ENCODE results near the gene FIBP. TPM values are rescaled to one million over a fixed set of nuclear protein-coding genes. Genes with fewer than 3 reads are reported as not detected.

Gene FIBP
- total RNA-seq, 1 experiment from 2014 or later = 93.1 TPM

DNA sequence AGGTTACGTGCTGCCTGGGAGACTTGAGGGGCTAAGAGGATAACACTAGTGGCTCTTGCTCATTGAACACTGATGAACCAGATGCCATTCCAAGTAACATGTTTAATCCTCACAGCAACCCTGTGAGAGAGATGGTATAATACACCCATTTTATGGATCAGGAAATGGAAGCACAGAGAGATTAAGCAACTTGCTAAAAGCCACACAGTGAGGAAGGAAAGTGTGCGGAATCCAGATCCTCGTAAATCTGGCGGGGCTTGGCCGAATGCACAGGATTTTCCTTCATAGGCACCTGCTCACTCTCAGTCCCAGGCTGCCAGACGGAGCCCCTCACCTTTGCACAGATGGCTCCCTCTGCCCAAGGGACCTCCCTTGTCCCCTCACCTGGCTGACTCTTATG is 19.6 kb upstream of the FIBP start:
- ChIA-PET POLR2A (interaction anchor here (0.6 kb wide), 2 partner anchors 17 to 93 kb away, joined by 3 to 5 read pairs; no protein-coding TSS in a partner anchor), CTCF (interaction anchor here (1.0 to 2.1 kb wide), 5 partner anchors 17 to 48 kb away, joined by 3 to 15 read pairs (median 4); partner anchors contain the start of genes CCDC85B, FIBP and MUS81)
- Mint-ChIP-seq H3K4me1 (peaks cover 5% of the 10 kb centered on the region), H3K27ac (no peak overlapping the region), H3K9me3 (no peaks in the 10 kb centered on the region), H3K36me3 (no peaks in the 10 kb centered on the region), H3K27me3 (ENCODE audit: low read depth) (peaks cover 50% of the 10 kb centered on the region), H3K4me3 (no peak overlapping the region)
- DNase-seq (ENCODE audit: low spot score) (no peak), ATAC-seq (no peak)
- no peak for TF ChIP-seq FOXJ3 (CRISPR knock-in tag; IDR thresholded peaks at IDR 0.05; ENCODE audit: borderline replicate concordance)
- TF ChIP-seq IRF2 (CRISPR knock-in tag; IDR thresholded peaks at IDR 0.05; ENCODE audit: borderline replicate concordance, low read depth) = no peak
- TF ChIP-seq ZNF317 (CRISPR knock-in tag; IDR thresholded peaks at IDR 0.05; ENCODE audit: borderline replicate concordance, low read depth) = no peak

DNA sequence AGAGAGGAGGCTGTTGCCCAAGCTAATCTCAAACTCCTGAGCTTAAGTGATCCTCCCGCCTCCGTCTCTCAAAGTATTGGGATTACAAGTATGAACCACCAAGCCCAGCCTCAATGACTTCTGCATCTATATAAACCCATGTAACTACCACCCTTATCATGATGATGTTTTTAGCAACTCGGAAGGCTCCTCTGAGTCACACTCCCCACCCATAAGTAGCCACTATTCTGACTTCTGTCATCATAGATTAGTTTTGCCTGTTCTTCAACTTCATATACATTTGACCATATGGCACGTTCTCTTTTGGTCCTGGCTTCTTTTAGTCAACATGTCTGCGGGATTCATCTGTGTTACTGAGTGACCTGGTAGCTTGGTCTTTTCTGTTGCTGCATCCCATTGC is 18.3 kb upstream of the FIBP start:
- ChIA-PET POLR2A (interaction anchor here (0.7 kb wide), 1 partner anchor 12 kb away, joined by 3 read pairs; no protein-coding TSS in a partner anchor), CTCF (interaction anchor here (0.6 to 1.9 kb wide), 4 partner anchors 15 to 85 kb away, joined by 3 to 11 read pairs (median 5); partner anchors contain the start of genes CCDC85B and FIBP)
- TF ChIP-seq NR3C1 (CRISPR knock-in tag; conservative IDR thresholded peaks at IDR 0.05; ENCODE audit: low read depth) = no peak
- no peak for TF ChIP-seq TEAD4 (CRISPR knock-in tag; IDR thresholded peaks at IDR 0.05)
- TF ChIP-seq ZNF317 (CRISPR knock-in tag; IDR thresholded peaks at IDR 0.05; ENCODE audit: borderline replicate concordance, low read depth) = no peak
- no peak for TF ChIP-seq SOX15 (CRISPR knock-in tag; IDR thresholded peaks at IDR 0.05)
- TF ChIP-seq MYBL2 (CRISPR knock-in tag; IDR thresholded peaks at IDR 0.05) = no peak
- TF ChIP-seq, protein P1, sequence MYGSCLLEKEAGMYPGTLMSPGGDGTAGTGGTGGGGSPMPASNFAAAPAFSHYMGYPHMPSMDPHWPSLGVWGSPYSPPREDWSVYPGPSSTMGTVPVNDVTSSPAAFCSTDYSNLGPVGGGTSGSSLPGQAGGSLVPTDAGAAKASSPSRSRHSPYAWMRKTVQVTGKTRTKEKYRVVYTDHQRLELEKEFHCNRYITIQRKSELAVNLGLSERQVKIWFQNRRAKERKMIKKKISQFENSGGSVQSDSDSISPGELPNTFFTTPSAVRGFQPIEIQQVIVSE (CRISPR knock-in tag; IDR thresholded peaks at IDR 0.05; ENCODE audit: borderline replicate concordance) = no peak
- no peak for TF ChIP-seq IRF2 (CRISPR knock-in tag; IDR thresholded peaks at IDR 0.05; ENCODE audit: borderline replicate concordance, low read depth)
- no peak overlapping the region for H3K27ac Mint-ChIP-seq
- H3K9me3 Mint-ChIP-seq = no peaks in the 10 kb centered on the region
- ATAC-seq (no peak), DNase-seq (ENCODE audit: low spot score) (no peak)
- no peak overlapping the region for H3K4me3 Mint-ChIP-seq
- H3K4me1 Mint-ChIP-seq = peaks cover 2% of the 10 kb centered on the region
- no peaks in the 10 kb centered on the region for H3K36me3 Mint-ChIP-seq
- peaks cover 62% of the 10 kb centered on the region for H3K27me3 Mint-ChIP-seq (ENCODE audit: low read depth)

DNA sequence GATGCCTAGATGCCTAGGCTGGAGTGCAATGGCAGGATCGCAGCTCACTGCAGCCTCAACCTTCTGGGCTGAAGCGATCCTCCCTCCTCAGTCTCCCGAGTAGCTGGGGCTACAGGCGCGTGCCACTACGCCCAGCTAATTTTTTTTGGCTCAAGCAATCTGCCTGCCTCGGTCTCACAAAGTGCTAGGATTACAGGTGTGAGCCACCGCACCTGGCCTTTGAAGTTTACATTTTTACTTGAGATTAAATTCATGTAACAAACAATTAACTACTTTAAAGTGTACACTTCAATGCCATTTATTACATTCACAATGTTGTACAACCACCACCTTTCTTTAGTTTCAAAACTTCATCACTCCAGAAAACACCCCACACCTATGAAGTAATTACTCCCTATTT is 15.4 kb upstream of the FIBP start:
- ATAC-seq = no peak
- H3K4me3 Mint-ChIP-seq = no peak overlapping the region

More for the DNA sequence above, 15.4 kb upstream of the FIBP start:
- Mint-ChIP-seq H3K4me1 (0 out of 2 replicates have a peak, but pooled peaks cover 3% of the 10 kb centered on the region), H3K27me3 (ENCODE audit: low read depth) (peaks cover 70% of the 10 kb centered on the region), H3K9me3 (no peaks in the 10 kb centered on the region), H3K36me3 (no peaks in the 10 kb centered on the region), H3K27ac (no peak overlapping the region)
- ChIA-PET CTCF (interaction anchor here (0.8 to 2.3 kb wide), 4 partner anchors 15 to 165 kb away, joined by 3 to 9 read pairs (median 3); partner anchors contain the start of gene FIBP), POLR2A (no interaction called here)
- TF ChIP-seq, protein P2, sequence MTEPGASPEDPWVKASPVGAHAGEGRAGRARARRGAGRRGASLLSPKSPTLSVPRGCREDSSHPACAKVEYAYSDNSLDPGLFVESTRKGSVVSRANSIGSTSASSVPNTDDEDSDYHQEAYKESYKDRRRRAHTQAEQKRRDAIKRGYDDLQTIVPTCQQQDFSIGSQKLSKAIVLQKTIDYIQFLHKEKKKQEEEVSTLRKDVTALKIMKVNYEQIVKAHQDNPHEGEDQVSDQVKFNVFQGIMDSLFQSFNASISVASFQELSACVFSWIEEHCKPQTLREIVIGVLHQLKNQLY (CRISPR knock-in tag; IDR thresholded peaks at IDR 0.05) = no peak
- TF ChIP-seq, protein P3, sequence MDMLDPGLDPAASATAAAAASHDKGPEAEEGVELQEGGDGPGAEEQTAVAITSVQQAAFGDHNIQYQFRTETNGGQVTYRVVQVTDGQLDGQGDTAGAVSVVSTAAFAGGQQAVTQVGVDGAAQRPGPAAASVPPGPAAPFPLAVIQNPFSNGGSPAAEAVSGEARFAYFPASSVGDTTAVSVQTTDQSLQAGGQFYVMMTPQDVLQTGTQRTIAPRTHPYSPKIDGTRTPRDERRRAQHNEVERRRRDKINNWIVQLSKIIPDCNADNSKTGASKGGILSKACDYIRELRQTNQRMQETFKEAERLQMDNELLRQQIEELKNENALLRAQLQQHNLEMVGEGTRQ (CRISPR knock-in tag; IDR thresholded peaks at IDR 0.05) = no peak
- TF ChIP-seq HMGA2 (CRISPR knock-in tag; IDR thresholded peaks at IDR 0.05) (no peak), ZBTB21 (CRISPR knock-in tag; IDR thresholded peaks at IDR 0.05; ENCODE audit: borderline replicate concordance) (no peak), MYBL2 (CRISPR knock-in tag; IDR thresholded peaks at IDR 0.05) (no peak), ZNF317 (CRISPR knock-in tag; IDR thresholded peaks at IDR 0.05; ENCODE audit: borderline replicate concordance, low read depth) (no peak), ZNF416 (CRISPR knock-in tag; IDR thresholded peaks at IDR 0.05) (no peak)
- TF ChIP-seq, protein P4, sequence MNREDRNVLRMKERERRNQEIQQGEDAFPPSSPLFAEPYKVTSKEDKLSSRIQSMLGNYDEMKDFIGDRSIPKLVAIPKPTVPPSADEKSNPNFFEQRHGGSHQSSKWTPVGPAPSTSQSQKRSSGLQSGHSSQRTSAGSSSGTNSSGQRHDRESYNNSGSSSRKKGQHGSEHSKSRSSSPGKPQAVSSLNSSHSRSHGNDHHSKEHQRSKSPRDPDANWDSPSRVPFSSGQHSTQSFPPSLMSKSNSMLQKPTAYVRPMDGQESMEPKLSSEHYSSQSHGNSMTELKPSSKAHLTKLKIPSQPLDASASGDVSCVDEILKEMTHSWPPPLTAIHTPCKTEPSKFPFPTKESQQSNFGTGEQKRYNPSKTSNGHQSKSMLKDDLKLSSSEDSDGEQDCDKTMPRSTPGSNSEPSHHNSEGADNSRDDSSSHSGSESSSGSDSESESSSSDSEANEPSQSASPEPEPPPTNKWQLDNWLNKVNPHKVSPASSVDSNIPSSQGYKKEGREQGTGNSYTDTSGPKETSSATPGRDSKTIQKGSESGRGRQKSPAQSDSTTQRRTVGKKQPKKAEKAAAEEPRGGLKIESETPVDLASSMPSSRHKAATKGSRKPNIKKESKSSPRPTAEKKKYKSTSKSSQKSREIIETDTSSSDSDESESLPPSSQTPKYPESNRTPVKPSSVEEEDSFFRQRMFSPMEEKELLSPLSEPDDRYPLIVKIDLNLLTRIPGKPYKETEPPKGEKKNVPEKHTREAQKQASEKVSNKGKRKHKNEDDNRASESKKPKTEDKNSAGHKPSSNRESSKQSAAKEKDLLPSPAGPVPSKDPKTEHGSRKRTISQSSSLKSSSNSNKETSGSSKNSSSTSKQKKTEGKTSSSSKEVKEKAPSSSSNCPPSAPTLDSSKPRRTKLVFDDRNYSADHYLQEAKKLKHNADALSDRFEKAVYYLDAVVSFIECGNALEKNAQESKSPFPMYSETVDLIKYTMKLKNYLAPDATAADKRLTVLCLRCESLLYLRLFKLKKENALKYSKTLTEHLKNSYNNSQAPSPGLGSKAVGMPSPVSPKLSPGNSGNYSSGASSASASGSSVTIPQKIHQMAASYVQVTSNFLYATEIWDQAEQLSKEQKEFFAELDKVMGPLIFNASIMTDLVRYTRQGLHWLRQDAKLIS (CRISPR knock-in tag; IDR thresholded peaks at IDR 0.05; ENCODE audit: borderline replicate concordance) = no peak
- DNase-seq (ENCODE audit: low spot score) = no peak
